GM18519 (cell line): Measurements from ENCODE around the gene AK1.

Experiments
- ATAC-seq: cut with Tn5 transposase; IDR thresholded peaks from one replicate; pipeline ENCODE4 v1.9.1; 2021; ENCODE audit warnings: mild to moderate bottlenecking, moderate library complexity; ENCODE audit not compliant: unreplicated experiment, low FRiP score

AK1 gene

DNA sequence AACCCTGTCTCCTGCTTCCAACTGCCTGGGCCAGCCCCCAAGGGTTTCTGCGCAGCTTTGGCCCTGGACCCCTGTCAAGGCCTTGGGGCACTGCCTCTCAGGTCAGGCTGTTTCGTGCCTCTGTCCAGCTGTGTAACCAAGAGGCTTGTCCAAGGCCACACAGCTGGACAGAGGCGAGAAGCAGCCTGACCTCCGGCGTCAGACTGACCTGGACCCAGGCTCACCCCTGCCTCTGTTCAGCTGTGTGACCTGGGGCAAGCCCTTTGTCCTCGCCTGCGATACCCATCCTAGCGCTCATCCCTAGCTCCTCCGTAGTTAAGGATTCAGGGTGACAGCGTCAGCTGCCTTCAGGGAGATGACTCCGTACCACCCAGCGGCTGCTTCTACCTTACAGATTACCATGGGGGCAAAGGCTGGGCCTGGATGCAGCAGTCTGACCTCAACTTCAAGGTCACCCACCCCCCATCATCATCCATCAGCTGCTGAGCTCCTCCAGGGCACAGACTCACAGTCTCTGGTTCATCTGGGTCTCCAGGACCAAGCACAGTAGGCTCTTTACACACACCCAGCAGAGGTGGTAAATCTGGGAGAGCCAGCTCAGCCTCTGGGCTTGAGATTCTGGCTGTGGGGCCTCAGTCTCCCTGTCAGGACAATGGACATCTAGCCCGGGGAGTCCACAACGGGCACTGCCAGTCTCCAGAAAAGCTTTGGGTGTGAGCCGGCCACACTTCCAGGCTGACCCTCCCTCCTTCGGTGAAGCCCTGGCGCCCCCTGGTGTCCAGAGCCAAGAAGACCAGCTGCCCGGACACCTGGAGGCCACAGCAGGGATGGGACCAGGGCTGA, 7.9 kb downstream of the AK1 start:
- no peak for ATAC-seq

DNA sequence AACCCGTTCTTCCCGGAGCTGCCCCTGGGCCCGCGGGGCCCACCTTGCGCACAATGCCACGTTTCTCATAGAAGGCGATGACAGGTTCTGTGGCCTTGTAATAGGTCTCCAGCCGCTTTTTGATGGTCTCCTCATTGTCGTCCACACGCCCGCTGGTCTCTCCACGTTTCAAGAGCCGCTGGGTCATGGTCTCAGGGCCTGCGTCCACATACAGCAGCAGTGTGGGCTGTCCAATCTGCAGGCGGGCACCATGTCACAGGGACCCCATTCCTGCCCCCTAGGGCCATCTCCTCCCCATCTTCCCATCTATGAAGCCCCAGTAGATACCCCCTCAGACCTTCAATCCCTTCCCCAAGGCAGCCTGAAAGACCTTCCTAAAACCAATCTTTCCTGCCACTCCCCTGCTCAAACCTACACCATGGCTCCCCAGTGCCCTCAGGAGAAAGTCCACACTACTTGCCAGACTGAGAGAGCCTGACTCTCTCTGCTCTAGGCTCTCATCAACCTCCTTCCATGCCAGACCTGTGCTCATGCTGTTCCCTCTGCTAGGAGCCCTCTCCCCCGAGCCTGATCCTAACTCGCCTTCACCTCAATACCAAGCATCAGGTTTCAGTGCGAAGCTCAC, 9.1 kb downstream of the AK1 start:
- no peak for ATAC-seq

DNA sequence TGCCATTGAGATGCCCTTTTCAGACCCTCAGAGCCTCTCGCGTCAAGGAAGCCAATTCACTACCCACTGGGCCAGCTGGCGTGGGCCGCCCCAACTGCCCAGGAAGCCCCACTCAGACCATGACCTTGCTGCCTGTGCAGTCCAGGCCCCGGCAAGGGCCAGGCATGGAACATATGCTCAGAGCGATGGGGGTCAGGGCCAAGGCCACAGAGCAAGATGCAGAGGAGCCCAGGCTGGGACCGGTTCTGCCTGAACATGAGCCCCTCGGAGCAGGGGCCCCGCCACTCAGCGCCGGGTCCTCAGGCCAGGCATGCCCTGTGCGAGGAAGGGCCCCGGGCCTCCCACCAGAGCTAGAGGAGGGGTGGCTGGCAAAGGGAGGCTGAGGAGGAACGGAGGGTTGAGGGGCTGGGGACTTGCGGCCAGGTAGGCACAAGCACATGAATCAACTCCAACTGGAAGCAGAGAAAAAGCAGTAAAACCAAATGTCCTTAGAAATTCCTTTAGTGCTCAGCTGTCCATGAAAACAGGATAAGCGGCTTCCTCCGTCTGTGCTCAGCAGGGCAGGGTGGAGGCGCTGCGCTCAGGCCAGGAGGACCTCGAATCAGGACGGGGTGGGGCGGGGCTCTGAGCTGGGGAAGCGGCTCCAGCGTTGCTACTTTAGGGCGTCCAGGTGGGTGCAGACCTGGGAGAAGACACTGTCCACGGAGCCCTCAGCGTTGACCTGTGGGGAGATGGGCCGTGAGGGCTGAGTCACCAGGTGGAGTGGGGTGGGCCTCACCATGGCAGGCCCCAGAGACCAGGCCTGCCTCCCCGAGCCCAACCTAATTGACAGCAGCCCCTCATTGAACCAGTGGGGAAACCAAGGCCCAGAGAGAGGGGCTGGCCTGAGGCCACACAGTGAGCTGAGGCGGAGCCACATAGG, 9.9 kb downstream of the AK1 start:
- no peak for ATAC-seq

DNA sequence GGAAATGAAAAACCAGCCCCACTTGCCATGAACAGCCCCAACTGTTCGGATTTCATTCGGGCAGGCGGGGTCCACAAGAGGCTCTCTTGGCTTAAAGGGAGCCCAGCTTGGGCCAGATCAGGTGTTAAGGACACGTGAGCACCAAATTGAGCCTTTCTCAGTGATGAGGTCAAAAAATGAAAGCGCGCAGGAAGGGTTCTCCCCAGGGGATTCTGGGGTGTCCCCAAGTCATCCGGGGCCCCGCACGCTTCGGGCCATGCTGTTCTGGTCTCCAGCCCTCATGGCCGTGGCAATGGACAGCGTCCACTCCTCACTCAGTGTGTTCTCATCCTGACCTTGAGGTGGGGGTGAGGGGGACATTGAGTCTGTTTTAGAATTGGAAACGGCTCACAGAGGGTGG, 10.9 kb downstream of the AK1 start:
- ATAC-seq, result no peak

DNA sequence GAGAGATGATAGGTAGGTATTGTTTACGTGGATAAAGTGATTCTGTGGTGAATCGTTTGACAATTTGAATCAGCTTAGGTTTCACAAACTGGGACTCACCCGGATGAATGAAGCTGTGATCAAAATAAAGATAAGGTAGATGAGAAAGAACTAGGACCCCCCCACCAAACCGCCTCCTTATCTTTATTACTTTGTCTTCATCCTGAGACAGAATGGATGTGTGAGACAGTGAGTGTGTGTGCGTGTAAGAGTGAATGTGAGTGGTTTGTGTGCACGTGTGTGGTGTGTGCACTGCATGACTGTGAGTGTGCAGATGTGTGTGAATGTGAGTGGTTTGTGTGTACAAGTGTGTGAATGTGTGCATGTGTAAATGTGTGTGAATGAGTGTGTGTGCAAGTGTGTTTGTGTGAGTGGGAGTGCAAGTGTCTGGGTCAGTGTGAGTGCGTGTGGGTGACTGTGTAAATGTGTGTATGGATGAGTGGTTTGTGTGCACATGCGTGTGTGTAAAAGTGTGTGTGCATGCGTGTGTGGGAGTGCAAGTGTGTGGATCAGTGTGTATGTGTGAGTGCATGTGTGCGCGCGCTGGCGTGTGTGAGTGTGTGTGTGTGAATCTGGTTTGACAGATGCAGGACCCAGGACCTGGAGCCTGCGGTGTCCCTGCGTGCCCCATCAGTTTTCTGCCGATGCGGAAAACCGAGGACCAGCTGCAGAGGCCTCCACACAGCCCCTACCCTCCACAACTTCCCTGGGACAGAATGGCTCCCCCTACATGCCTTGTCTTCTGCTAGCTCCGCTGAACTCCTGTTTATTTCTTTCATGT, 11.6 kb downstream of the AK1 start:
- no peak for ATAC-seq

DNA sequence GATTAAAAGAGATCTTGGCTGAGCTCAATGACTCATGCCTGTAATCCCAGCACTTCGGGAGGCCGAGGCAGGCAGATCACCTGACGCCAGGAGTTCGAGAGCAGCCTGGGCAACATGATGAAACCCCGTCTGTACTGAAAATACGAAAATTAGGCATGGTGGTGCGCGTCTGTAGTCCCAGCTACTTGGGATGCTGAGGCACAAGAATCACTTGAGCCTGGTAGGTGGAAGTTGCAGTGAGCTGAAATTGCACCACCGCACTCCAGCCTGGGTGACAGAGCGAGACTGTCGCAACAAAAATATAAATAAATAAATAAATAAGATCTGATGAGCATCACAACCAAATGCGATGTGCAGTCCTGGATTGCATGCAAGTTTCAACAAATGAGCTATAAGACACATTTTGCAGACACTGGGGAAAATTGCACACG, 14.3 kb downstream of the AK1 start:
- ATAC-seq, result no peak

DNA sequence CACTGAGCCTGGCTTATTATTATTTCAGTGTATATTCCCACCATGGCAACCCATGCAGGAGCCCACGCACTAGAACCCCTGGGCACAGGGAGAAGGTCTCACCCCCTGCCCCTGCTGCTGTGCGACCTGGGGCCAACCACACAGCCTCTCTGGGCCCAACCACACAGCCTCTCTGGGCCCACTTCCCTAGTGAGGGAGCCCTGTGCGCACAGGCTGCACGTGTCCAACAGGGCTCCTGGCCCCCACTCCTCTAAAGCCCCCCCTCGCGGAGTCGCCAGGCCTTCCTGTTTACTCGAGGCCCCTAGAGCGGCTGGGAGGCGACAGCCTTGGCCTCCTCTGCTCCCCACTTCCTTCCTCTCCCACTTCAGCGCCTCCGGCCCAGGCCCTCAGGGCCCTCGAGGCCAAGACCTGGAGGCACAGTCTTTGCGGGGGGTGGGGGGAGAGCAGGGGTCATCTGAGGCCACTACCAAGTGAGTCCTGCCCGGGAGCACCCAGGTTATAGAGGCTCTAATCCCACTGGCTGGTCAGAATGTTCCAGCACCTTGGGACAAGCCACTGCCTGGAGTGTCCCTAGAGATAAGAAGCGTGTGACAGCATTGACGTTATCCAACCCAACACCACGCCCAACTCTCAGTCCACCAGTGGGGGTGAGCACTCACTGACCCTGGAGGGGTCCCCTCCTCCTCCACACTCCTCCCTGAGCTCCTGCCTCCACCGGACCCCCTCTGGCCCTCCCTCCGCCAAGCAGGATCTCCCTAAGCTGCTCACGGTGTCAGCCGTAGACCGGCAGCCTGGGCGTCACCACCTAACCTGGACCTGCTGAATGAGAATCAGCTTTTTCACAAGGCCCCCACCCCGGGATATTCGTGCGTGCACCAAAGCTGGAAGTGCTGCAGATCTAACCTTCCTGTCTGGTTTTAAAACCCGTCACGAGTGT, 15.1 kb downstream of the AK1 start:
- ATAC-seq, result no peak

DNA sequence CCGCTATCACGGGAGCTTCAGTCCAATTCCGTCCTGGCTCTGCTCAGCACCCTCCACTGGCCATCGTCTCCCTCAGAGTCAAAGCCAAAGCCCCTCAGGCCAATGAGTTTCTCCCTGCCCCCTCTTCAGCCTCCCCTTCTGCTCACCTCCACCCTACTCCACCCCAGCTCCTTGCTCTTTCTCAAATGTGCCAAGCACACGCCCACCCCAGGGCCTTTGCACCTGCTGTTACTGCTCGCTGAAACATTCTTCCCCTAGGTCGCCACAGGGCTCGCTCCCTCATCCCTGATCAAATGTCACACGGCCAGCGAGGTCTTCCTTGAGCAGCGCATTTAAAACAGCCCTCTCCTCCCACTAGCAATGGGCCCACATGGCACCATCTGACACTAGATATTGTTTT, 16.7 kb downstream of the AK1 start:
- ATAC-seq, result no peak

DNA sequence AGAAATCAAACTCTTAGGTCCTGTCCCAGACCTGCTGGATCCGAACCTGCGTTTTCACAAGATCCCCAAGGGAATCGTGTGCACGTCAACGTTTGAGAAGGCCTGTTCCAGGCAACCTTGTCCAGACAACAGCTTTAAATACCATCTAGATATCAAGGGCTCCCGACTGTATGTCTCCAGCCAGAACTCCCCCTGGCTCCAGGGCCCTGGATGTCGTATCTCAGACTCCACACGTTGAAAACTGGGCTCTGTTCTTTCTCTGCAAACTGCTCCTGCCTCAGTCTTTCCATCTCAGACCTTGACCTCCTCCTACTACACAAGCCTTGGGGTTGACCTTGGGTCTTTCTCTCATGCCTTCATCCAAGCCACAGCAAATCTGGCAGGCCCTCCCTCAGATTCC, 17.2 kb downstream of the AK1 start:
- ATAC-seq, result no peak

DNA sequence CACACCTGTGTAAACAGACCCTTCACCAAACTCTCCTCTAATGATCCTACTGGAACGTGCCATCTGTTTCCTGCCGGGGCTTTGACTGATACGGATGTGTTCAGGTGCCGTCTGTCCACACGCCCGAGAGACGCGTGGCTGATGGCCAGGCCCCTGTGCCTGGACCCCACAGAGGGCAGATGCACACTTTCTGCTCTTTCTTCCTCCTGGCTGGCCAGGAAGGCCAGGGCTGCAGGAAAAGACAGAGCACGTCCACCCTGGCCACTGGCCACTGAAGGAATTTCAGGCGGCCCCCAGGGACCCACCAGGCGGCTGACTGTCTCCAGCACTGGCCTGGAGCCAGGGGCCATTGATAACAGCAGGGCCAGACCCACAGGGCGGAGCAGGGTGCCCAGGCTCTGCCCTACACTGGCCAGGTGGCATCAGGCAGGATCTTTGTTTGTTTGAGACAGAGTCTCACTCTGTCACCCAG, 19.4 kb downstream of the AK1 start:
- ATAC-seq, result no peak

DNA sequence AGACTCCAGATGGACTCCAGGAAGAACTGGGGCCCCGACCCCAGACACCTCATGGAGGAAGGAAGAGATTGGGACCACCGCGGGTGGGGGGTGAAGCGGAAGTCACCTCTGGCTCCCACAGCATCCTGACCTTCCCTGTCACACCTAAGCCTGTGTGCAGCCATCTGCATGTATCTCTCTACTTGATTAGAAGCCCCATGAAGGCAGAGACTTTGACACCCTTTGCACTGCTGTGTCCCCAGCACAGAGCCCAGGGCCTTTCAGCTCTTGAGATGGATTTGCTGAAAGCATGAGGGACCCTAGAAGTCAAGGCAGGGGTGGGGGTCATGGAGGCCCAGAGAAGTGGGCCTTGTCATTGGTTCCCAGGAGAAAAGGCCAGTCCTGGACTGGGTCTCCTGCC, 20.2 kb downstream of the AK1 start:
- no peak for ATAC-seq

DNA sequence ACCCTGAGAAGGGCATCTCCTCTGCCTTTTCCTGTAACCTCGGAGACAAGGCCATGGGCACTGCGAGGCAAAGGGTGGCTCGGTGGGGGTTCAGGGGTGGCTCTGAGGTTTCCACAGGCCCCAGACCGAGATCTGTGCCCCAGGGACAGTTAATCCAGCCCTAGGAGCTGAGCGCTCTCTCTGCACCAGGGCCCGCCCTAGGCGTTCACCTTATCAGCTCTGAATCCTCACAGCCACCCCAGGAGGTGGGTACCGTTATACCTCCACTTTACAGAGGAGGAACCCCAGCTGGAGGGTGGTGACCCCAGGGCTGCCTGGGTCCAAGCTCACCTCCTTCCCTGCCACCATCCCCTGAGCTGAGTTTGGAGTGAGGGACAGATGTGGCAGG, 20.8 kb downstream of the AK1 start:
- no peak for ATAC-seq

DNA sequence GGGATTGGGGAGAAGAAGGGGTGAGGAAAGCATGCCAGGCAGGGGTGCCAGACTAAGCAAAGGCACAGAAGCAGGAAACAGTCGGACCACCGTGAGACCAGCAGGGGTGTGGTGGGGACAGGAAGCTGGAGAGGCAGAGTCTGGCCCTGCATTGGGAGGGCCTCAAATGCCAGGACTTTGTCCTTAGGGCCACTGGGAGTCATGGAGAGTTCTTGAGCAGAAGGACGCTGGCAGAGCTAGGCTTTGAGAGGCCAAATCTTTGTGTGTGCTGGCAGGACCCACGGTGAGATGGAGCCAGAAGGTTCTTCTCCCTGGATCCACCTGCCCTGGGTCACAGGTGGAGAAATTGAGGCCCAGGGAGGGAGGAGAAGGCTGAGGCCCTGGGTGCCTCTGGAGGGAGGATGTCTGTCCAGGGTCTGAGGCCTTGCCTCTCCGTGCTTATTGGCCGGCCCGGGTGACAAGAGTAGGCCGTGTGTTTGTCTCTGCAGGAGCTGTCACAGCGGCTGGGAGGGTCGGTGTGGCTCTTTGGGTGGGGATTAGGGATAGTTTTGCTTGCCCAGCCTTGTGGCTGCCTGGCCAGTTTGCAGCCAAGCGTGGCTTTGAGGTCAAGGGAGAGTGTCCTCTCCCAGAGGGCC, 21.3 kb downstream of the AK1 start:
- ATAC-seq, result no peak

DNA sequence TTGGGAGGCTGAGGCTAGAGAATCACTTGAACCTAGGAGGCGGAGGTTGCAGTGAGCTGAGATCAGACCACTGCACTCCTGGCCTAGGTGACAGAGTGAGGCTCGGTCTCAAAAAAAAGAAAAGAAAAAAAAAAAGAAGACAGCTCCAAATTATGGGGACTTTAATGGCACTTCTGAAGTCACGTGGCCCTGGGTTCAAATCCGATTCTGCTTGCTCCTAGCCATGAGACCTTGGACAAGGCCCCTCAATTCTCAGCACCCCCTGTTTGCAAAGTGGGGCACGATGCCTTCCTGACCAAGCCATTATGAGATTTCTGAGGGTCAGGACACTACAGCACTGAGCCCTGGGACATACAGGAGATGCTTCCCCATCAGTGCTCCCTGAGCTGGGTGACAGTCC, 22.0 kb downstream of the AK1 start:
- ATAC-seq, result no peak

DNA sequence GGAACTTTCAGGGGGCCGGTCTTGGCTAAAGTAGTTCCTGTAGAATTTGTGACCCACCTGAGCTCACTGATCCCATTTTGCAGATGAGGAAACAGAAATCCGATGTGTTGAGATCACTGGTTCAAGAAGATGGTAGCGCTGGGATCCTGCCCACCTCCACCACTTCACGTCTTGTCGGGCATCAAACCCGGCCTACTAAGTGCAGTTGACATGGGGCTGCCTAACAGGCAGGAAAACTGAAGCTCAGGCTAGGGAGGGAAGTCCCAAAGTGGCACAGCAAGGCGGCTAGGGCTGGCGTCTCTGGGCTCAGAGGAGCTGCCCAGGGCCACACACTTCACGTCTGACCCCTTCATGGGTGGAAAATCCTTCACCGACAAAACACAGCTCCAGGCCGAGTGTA, 22.5 kb downstream of the AK1 start:
- ATAC-seq, result no peak

DNA sequence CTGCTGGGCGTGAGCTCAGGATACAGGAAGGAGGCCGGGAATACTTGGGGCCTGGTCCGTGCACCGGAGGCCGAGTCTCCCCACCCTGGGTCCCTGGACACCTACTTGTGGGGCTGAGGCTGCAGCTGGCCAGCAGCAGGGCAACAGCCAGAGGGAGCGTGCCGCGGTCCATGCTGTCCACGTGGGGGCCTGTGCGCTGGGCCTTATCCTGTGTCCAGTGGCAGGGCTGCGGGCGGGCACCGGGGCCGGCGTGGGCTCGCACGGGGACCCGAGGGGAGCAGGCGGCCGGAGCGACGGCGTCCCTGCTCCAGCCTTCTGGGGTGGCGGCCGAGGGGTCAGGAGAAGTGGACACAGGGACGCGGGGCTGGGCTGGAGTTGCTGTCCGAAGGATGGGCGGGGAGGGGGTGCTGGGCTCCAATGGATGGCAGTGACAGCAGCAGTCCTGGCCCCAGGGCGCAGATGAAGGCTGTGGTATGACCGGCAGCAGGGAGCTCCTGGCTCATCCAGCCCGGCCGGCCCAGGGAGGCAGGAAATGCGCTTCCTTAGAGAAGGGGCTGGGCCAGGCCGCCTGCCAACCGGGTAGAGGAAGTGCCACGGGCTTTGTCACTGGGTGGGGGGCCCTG, 23.2 kb downstream of the AK1 start, which contains the start of gene ENG:
ENG (minus strand) TSS at position 475 of the 623 bp plus-strand sequence; CDS start at position 172, 303 bp downstream.
- ATAC-seq, result no peak

DNA sequence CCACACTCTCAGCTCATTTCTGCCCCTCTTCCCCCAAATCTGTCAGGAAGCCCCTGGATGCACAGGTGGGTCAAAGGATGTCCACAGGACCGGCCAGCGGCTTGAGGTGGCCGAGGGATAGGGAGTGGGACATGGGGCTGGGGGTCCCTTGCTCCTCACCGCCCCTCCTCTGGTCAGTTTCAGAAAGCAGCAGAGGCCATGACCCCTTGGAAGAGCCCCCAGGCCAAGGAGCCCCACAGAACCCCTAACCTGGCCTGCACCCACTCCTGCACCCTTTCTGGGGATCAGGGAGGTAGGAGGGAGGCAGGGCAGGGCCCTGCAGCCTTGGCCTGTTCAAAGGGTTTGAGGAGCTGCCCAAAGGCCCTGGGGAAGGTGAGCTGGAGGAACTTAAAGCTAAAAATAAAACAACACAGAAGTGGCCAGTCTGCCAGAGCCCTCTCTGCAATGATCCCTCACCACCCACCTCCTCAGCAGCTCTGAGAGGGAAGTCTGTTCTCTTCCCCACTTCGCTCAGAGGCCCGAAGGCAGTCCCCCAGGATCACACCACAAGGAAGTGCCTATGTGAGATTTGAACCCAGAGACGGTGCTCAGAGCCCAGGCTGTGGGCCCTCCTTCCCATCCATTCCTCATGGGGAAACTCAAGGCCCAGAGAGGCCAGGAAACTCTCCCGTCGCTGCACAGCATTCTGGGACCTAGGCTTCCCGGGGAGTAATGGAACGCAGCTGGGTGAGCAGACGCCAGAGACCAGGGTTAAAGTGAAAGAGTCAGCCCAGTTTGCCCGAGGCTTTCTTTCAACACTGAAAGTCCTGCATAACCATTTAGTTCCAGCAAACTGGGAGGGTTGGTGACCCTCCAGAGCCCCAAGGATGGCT, 23.9 kb downstream of the AK1 start:
- ATAC-seq, result no peak
